Renal cortex interstitium (tissue), 11 donors: ENCODE results near the gene SSR2. TPM values are rescaled to one million over a fixed set of nuclear protein-coding genes. Genes with fewer than 3 reads are reported as not detected.
A peak's percentile ranks its signal among the peaks of the same experiment; 100 is the strongest.
"Not testable (repeated sequence)": the region's sequence is repeated elsewhere in the genome, so short reads cannot be mapped to it uniquely, and the experiment has no call there.

ENCODE experiments used
- DNase-seq, 11 donors: peaks; one replicate each; pipeline ENCODE4 v3.0.0-alpha.2; 2013; ENCODE audit warnings: low read depth in 9 of 11, low spot score in 4 of 11; ENCODE audit errors: extremely low read depth in 1 of 11
- polyA plus RNA-seq, 3 donors: library from polyadenylated mRNA; unstranded; fragments of 120-200 nt; gene quantifications; one replicate each; pipeline ENCODE4 v1.2.1, GENCODE V29; 2013; ENCODE audit not compliant: insufficient read length in 3 of 3

SSR2 gene
- polyA plus RNA-seq, 3 donors = 351 to 415 (median 404) TPM

GRCh38 chr1:156053768-156054499 is 33.2 kb upstream of the SSR2 start, which contains the start of gene UBQLN4:
TSS of gene UBQLN4 (minus strand) at chr1:156053798. CDS start at chr1:156053701, 97 bp downstream.
- peak in 10 of 11 donors; percentile 66 to 85 (median 80) for DNase-seq

- DNase-seq = peak in 6 of 11 donors; percentile 54 to 73 (median 65)
Observed at GRCh38 chr1:156052862-156053767, 32.4 kb upstream of the SSR2 start.

GRCh38 chr1:156051011-156051725 is 30.4 kb upstream of the SSR2 start:
- DNase-seq = no peak

- no peak for DNase-seq
Observed at GRCh38 chr1:156050376-156050775, 29.6 kb upstream of the SSR2 start.

- DNase-seq = no peak
Observed at GRCh38 chr1:156048663-156049258, 28.0 kb upstream of the SSR2 start.

GRCh38 chr1:156045076-156045475 is 24.3 kb upstream of the SSR2 start:
- DNase-seq = no peak

GRCh38 chr1:156042828-156043227 is 22.1 kb upstream of the SSR2 start:
- DNase-seq = no peak

- DNase-seq = not testable (repeated sequence)
Observed at GRCh38 chr1:156034991-156035390, 14.2 kb upstream of the SSR2 start.

GRCh38 chr1:156033011-156033410 is 12.3 kb upstream of the SSR2 start:
- no peak for DNase-seq

- no peak for DNase-seq
Observed at GRCh38 chr1:156026588-156026987, 5.8 kb upstream of the SSR2 start.

GRCh38 chr1:156025876-156026275 is 5.1 kb upstream of the SSR2 start:
- DNase-seq = peak in 1 of 11 donors; percentile 41

GRCh38 chr1:156024801-156025200 is 4.0 kb upstream of the SSR2 start:
- DNase-seq = no peak

GRCh38 chr1:156021954-156022353 is 1.2 kb upstream of the SSR2 start:
- DNase-seq = no peak

- no peak for DNase-seq
Observed at GRCh38 chr1:156021093-156021428, 310 bp upstream of the SSR2 start.

- no peak for DNase-seq
Observed at GRCh38 chr1:156019946-156020292, 832 bp downstream of the SSR2 start.

GRCh38 chr1:156014829-156015228 is 5.9 kb downstream of the SSR2 start:
- no peak for DNase-seq

- DNase-seq = no peak
Observed at GRCh38 chr1:156012051-156012817, 8.5 kb downstream of the SSR2 start.

- DNase-seq = no peak
Observed at GRCh38 chr1:156009404-156009803, 11.3 kb downstream of the SSR2 start.
